PFSK-1 (cell line): ENCODE measurements around the gene BTC.

ENCODE experiments used
- FOXP2 ChIP-seq: optimal IDR thresholded peaks from 2 replicates; pipeline ENCODE3; 2011; ENCODE audit warnings: borderline replicate concordance, control low read depth, inconsistent platforms; ENCODE audit not compliant: insufficient read depth; ENCODE audit errors: extremely low read length, extremely low read depth
- POLR2AphosphoS5 ChIP-seq: IDR thresholded peaks from 2 replicates; pipeline ENCODE4 v1.6.1; 2012; ENCODE audit warnings: low read depth, mild to moderate bottlenecking, control low read depth, low read length, moderate library complexity
- REST ChIP-seq, 2 experiments: IDR thresholded peaks; 2 replicates each; pipeline versions ENCODE4 v1.6.1 to v1.8.0; 2011 to 2012; ENCODE audit warnings: low read depth in 2 of 2, low read length in 2 of 2, control low read depth in 1 of 2, inconsistent platforms in 1 of 2, mild to moderate bottlenecking in 1 of 2, moderate library complexity in 1 of 2; ENCODE audit not compliant: insufficient read depth in 1 of 2
- SIN3A ChIP-seq: IDR thresholded peaks from 2 replicates; pipeline ENCODE4 v1.6.1; 2012; ENCODE audit warnings: mild to moderate bottlenecking, low read length, moderate library complexity, borderline replicate concordance; ENCODE audit not compliant: insufficient read depth
- TAF1 ChIP-seq: IDR thresholded peaks from 2 replicates; pipeline ENCODE4 v1.6.1; 2012; ENCODE audit warnings: low read length, control low read depth, borderline replicate concordance; ENCODE audit not compliant: insufficient read depth

The BTC gene

GRCh38 chr4:74734995-74735394, 59.3 kb downstream of the BTC start:
- TF ChIP-seq SIN3A (no peak), FOXP2 (no peak), TAF1 (no peak), REST (IDR thresholded peaks at IDR 0.05; ENCODE audit: insufficient read depth in 1 of 2, low read depth in 2 of 2, low read length in 2 of 2) (no peak), POLR2AphosphoS5 (no peak)

- TF ChIP-seq FOXP2 (no peak), REST (IDR thresholded peaks at IDR 0.05; ENCODE audit: insufficient read depth in 1 of 2, low read depth in 2 of 2, low read length in 2 of 2) (no peak), SIN3A (no peak), TAF1 (no peak), POLR2AphosphoS5 (no peak)
Observed at GRCh38 chr4:74733756-74734155, 60.6 kb downstream of the BTC start.

- TF ChIP-seq FOXP2: no peak
Observed at GRCh38 chr4:74724979-74725378, 69.3 kb downstream of the BTC start.

- TF ChIP-seq SIN3A (no peak), FOXP2 (no peak), REST (IDR thresholded peaks at IDR 0.05; ENCODE audit: insufficient read depth in 1 of 2, low read depth in 2 of 2, low read length in 2 of 2) (no peak), TAF1 (no peak), POLR2AphosphoS5 (no peak)
Observed at GRCh38 chr4:74716436-74716765, 77.9 kb downstream of the BTC start.

GRCh38 chr4:74715706-74716435, 78.5 kb downstream of the BTC start:
- TF ChIP-seq TAF1: no peak
- TF ChIP-seq FOXP2: no peak
- TF ChIP-seq SIN3A: no peak
- TF ChIP-seq REST (IDR thresholded peaks at IDR 0.05; ENCODE audit: insufficient read depth in 1 of 2, low read depth in 2 of 2, low read length in 2 of 2): no peak
- no peak for TF ChIP-seq POLR2AphosphoS5
